ENCODE measurements around the gene ZEB2.

The ZEB2 gene

DNA sequence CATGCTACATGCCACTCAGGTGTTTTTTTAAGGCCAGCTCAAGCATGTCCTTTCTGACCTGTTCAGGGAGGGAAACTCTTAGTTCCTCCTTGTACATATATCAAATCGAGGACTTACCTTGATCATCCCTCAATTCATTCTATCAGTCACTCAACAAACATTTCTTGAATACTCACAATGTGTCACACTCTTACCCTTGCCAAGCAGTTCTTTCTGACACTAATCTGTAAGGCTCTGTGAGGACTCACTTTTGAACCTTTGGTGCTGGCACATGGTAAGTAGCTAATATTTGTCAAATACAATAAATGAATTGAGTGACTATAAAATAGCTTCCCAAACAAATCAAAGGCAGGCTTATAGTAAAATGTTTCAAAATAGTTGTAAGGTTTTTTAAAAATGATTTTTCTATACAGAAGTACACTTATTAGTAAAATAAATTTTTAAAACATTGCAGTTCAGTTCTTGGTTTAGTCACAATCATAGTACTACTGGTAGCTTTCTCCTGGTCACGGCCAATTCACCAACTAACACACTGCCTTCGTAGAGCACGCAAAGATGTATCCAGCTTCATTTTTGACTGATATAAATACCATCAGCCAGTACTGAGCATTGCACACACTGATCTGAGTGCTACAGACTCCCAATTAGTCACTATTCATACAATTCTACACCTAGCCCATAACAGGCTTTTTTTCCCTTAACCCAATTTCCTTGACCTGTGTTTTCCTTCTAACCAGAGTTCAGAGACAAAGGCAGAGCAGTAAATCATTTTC is 50.9 kb downstream of the ZEB2 start:
- DNase-seq: no peak

DNA sequence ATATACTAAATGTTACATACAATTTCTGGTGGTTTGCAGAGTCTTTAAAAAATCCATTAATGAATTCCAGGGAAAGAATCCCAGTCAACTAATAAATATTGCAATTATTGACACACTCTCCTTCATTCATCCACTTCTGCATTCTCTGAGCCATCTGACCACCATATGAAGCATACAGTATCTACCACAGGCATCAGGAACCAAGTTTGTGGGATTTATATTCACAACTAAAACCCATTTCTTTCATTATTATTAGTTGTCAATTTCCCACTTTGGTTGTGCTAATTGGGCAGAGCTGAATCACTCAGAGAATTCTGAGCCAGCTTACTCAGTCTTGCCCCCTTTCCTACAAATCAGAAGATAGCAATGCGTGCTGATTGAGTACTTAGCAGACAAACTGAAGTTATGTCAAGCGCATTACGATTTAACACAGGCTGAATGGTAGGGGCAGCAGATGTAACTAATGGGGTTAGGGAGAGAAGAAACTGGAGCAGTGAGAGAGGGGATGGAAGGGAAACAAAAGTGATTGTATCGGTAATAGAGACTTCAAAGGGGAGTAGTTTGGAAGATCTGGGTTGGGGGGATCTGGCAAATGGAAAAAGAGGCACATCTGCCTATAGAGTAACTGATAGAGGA is 52.3 kb downstream of the ZEB2 start:
- DNase-seq: no peak

- DNase-seq: no peak
Observed at GRCh38 chr2:144466637-144467036, 53.3 kb downstream of the ZEB2 start.

- no peak for DNase-seq
Observed at GRCh38 chr2:144465749-144466148, 54.2 kb downstream of the ZEB2 start.

- DNase-seq: no peak
Observed at GRCh38 chr2:144464730-144465129, 55.2 kb downstream of the ZEB2 start.

DNA sequence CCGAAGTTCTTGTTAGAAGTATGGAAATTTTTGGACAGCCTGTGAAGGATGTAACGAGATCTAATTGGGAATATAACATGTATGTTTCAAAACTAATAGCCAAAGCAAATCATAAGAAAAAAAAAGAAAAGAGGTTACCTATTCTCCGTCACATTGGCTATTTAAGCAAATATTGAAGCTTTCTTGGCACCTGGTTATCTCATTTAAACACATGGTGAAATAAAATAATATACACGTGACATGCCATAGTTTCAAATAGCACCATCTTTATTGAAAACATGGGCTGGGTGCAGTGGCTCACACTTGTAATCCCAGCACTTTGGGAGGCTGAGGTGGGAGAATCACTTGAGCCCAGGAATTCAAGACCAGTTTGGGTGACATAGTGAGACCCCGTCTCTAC is 56.7 kb downstream of the ZEB2 start:
- DNase-seq: no peak

DNA sequence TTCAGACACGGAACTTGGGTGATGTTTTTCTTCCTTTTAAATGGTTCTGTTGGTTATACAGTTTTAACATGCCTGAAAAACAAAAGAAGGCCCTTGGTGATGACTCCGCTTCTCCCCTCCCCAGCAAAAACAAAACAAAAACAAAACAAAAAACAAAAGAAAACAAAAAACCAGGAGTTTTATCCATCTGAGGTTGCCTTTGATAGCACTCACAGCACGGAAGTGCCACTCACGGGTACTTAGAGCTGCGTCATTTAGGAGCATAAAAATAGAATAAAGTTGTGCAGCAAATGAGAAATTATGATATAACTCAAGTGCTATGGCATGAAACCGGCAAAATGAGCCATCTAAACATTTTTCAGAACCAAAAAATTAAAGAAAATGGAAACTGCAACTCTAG is 57.7 kb downstream of the ZEB2 start:
- DNase-seq: no peak

DNA sequence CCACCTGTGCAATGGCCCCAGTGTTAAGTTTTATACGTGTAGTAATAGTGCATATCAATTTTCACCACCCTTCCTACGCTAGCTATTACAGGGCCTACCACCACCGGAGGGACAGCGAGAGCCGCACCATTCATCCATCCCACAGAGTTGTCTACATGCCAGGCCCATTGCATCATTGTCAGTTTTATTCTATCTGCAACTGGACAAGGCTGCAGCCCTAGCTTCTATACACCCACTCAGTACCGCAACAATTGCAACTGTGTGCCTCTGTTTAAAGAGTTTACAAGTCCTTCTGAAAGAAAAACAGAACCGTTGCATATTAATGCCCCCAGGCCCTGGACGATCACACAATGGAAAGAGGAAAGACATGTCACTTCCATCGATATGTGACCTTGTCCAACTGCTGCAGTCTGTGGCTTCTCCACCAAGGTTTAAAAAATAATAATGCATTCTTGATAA is 58.6 kb downstream of the ZEB2 start:
- no peak for DNase-seq

DNA sequence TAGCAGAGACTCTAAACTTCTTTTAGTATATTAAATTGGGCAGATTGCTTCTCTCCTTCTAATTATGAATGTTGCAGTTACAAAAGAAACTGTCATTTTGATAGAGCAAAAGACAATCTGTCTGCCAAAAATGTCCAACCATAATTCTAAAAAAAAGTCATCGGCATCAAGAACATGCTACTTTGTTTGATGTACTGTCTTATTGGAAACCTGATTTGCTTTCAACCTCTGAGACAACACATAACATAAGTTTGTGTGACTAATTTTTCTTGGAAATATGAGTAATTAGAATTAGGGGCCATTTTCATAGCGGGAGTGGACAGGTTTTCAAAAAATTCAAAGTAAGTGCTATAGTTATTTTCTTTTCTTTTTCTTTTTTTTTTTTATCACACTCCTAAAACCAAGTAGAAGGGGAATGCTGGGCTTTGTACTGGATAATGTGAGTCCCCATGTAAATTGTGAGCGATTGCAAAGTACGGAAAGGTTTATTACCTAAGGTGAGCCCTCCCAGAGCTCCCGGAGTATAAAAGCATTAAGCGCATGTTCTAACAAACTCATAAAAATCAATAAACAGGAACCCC is 59.1 kb downstream of the ZEB2 start:
- DNase-seq: no peak

DNA sequence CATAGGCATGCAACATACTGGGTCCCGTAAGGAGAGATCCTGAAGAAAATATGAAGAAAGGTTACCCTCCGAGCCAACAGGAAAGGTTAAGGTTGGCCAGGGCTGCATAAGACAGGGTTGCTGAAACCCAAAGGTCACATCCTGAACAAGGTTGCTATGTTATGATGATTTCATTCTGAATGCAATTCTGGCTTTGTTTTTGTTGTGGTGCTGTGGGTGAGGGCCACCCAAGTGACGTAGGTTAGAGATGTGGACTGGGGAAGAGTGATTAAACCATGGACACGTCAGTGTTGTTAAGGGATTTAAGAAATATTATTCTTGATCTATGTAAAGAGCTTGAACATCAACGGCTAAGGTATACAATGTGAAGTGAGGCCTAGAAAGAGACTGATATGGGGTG is 60.0 kb downstream of the ZEB2 start:
- no peak for DNase-seq

GRCh38 chr2:144459286-144459685 is 60.6 kb downstream of the ZEB2 start:
- DNase-seq: no peak

GRCh38 chr2:144458541-144458940 is 61.4 kb downstream of the ZEB2 start:
- no peak for DNase-seq

DNA sequence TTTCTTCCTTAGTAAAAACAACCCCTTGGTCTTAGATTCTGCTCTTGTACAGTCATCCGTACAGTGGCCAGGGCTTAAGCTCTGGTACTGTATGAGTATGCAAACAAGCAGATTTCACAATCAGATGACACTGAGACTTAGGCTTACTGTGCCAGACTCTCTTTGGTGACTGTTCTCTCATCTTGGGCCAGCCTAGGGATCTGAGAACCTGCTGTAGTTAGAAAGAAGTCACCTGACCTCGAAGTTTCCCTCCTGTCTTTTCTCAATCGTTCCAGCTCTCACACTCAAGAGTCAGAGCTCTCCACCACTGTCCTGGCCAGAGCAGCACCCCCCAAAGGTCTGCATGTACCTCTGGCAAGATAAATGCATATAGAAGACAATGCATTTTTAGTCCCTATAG is 63.2 kb downstream of the ZEB2 start:
- DNase-seq: no peak

DNA sequence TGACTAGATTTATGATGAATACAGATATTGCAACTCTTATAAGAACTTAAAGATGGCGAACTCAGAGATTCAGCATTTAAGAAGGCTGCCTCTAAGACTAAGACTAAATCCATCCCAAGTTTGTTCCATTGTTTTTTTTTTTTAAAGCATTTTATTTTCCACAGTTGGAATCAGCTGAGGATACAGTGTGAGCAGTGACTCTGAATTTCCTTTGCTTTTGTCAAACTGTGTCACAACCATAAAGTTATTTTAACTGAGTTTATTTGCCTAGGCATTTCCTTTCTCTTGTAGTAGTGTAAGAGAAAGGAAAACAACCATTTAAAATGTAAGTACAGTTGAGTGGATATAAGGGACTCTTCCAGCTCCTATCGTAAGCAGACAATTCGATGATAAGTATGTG is 63.9 kb downstream of the ZEB2 start:
- DNase-seq: no peak

GRCh38 chr2:144454466-144455287 is 65.2 kb downstream of the ZEB2 start:
- DNase-seq: no peak

GRCh38 chr2:144453486-144454158 is 66.3 kb downstream of the ZEB2 start:
- DNase-seq: no peak

- no peak for DNase-seq
Observed at GRCh38 chr2:144452989-144453336, 67.0 kb downstream of the ZEB2 start.

DNA sequence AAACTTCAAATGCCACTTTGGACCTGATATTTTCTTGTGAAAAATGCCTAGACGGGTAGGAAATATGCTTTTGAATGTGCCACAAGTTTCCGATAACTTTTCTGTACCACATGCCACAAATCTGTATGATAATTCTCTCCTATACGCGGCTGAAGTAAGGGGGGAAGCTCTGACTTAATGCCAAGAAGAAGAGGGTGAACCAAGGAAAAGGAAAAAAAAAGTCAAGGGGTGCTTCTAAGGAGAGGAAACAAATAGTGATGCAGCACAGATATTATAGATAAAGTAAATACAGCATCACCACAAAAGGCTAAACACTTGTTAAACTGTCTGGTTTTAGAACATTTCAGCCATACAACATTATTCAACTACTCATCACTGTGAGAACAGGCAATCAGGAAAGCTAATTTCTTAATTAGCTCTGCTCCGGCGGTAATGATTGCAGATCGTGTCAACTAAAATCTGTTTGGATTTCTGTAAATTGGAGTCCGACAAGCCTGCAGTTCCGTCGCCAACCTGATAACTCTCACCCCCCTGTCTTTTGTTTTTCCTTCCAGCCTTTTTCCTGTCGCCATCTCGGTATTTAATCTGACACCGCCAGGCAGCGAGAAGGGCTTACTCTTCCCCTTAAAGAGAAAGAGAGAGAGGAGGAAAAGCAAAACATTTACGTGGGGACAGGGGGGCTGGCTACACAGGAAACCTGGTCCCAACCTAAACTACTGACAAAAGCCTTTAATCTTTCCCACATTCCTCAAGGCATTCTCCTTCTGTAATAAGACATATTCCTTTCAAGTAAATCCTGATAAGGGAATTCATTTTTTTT is 67.5 kb downstream of the ZEB2 start:
- DNase-seq: no peak

GRCh38 chr2:144451443-144451842 is 68.5 kb downstream of the ZEB2 start:
- no peak for DNase-seq

- DNase-seq: no peak
Observed at GRCh38 chr2:144449028-144449406, 70.9 kb downstream of the ZEB2 start.

DNA sequence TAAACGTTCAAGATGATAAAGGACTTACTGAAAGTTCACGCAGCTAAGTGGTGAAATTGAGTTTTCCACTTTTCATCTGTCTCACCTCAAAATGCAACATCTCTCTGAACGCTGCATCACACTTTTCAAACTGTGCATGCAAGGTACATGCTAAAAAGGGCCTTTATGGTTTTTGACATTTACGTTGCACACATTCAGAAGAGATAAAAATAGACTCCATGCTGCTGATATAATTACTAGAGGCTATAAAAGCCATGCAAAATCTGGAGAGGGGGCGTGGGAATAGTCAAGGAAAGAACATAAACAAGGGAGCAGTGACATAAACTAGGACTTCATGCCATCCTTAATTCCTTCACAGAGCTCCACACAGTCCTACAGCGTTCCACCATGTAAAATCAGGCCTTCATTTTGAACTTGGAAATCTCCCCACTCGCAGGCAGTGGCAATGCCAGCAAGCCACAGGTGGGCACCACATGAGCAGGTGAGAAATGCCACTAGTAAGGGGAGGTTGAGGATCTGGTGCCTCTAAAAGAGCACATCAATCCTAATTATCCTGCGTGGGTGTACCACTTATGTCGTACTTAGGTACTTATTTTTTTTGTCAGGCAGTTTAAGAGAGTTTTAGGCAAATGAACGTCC is 71.4 kb downstream of the ZEB2 start:
- no peak for DNase-seq

GRCh38 chr2:144447535-144447934 is 72.4 kb downstream of the ZEB2 start:
- no peak for DNase-seq

Data from NCI-H187 treated with DMSO at 0.1 percent for 48 hours (cell line).